ENCODE data around the gene SLC7A1. TPM values are rescaled to one million over a fixed set of nuclear protein-coding genes. Genes with fewer than 3 reads are reported as not detected.

SLC7A1 gene
- total and polyA plus RNA-seq, 2 of the 4 experiments (the other 2 are of a cell fraction): 9.7 to 22.3 TPM

DNA sequence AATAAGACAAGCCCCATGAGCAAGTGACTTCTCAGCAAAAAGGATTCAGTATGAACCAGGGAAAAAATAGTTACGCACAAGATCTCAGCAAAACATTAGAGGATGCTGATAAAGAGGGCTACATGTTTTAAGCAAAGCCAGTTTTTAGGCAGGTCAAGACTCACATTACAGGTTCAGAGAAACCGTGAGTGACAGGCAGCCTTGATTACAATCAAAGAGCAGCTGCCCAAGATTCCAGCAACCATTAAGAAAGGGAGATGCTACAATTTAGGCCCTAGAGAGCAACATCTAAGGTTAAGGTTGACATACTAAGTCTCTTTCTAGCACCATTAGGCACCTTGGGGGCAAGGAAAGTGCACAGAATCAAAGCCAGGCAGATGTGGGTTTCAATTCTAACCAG lies 2.8 kb upstream of the SLC7A1 start:
- H2BK20ac ChIP-seq (ENCODE audit: low read depth, low read length): no peak overlapping the region
- in situ Hi-C loops (cut with MboI; ENCODE audit: low sequenced_read_pairs) (no loop called here), dilution Hi-C loops (cut with HindIII; ENCODE audit: low sequenced_read_pairs, unreplicated experiment) (no loop called here), intact Hi-C loops (cut with micrococcal nuclease) (no loop called here)
- no peak overlapping the region for H3K14ac ChIP-seq (replicated peaks; ENCODE audit: low read depth, low read length)
- no peak overlapping the region for H3K4me2 ChIP-seq (ENCODE audit: low read depth, low read length)
- no peak overlapping the region for H3K4ac ChIP-seq (ENCODE audit: low read depth, low read length)
- no peak overlapping the region for H2AK5ac ChIP-seq (ENCODE audit: low read depth, low read length)
- no peaks in the 10 kb centered on the region for H3K4me1 ChIP-seq (ENCODE audit: control insufficient read depth, insufficient read depth, low read length)
- TF ChIP-seq, protein P1, sequence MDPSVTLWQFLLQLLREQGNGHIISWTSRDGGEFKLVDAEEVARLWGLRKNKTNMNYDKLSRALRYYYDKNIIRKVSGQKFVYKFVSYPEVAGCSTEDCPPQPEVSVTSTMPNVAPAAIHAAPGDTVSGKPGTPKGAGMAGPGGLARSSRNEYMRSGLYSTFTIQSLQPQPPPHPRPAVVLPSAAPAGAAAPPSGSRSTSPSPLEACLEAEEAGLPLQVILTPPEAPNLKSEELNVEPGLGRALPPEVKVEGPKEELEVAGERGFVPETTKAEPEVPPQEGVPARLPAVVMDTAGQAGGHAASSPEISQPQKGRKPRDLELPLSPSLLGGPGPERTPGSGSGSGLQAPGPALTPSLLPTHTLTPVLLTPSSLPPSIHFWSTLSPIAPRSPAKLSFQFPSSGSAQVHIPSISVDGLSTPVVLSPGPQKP (IDR thresholded peaks at IDR 0.05; ENCODE audit: borderline replicate concordance, low read depth, low read length): no peak
- TF ChIP-seq RCOR1 (IDR thresholded peaks at IDR 0.05; ENCODE audit: insufficient replicate concordance, low read length): no peak
- no peak for TF ChIP-seq MAZ (IDR thresholded peaks at IDR 0.05; ENCODE audit: borderline replicate concordance, low read depth, low read length)
- no peak for TF ChIP-seq MAFK (IDR thresholded peaks at IDR 0.05; ENCODE audit: low read depth, low read length)
- TF ChIP-seq CEBPB (IDR thresholded peaks at IDR 0.05; ENCODE audit: low read depth, low read length): no peak
- TF ChIP-seq POLR2A (IDR thresholded peaks at IDR 0.05; ENCODE audit: low read depth, low read length): no peak
- no peak for TF ChIP-seq FOS (IDR thresholded peaks at IDR 0.05; ENCODE audit: low read depth, low read length)
- TF ChIP-seq, protein P2, sequence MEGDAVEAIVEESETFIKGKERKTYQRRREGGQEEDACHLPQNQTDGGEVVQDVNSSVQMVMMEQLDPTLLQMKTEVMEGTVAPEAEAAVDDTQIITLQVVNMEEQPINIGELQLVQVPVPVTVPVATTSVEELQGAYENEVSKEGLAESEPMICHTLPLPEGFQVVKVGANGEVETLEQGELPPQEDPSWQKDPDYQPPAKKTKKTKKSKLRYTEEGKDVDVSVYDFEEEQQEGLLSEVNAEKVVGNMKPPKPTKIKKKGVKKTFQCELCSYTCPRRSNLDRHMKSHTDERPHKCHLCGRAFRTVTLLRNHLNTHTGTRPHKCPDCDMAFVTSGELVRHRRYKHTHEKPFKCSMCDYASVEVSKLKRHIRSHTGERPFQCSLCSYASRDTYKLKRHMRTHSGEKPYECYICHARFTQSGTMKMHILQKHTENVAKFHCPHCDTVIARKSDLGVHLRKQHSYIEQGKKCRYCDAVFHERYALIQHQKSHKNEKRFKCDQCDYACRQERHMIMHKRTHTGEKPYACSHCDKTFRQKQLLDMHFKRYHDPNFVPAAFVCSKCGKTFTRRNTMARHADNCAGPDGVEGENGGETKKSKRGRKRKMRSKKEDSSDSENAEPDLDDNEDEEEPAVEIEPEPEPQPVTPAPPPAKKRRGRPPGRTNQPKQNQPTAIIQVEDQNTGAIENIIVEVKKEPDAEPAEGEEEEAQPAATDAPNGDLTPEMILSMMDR (conservative IDR thresholded peaks at IDR 0.05; ENCODE audit: low read depth, low read length): no peak
- TF ChIP-seq SMC3 (IDR thresholded peaks at IDR 0.05; ENCODE audit: low read depth, low read length): no peak
- TF ChIP-seq CHD1 (IDR thresholded peaks at IDR 0.05; ENCODE audit: low read depth, low read length): no peak
- no peak for TF ChIP-seq RAD21 (IDR thresholded peaks at IDR 0.05; ENCODE audit: low read length)
- TF ChIP-seq, protein P3, sequence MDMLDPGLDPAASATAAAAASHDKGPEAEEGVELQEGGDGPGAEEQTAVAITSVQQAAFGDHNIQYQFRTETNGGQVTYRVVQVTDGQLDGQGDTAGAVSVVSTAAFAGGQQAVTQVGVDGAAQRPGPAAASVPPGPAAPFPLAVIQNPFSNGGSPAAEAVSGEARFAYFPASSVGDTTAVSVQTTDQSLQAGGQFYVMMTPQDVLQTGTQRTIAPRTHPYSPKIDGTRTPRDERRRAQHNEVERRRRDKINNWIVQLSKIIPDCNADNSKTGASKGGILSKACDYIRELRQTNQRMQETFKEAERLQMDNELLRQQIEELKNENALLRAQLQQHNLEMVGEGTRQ (IDR thresholded peaks at IDR 0.05; ENCODE audit: low read depth, low read length): no peak
- TF ChIP-seq BHLHE40 (IDR thresholded peaks at IDR 0.05; ENCODE audit: low read depth, low read length): no peak
- no peak for TF ChIP-seq RFX5 (IDR thresholded peaks at IDR 0.05; ENCODE audit: low read depth, low read length)
- no peak for TF ChIP-seq NFE2L2 (IDR thresholded peaks at IDR 0.05; ENCODE audit: low read depth, low read length)
- no peak for TF ChIP-seq MXI1 (IDR thresholded peaks at IDR 0.05; ENCODE audit: borderline replicate concordance, low read depth, low read length)
- no CpG with 5 or more reads among the region's 2 CpGs for WGBS, 2 experiments (ENCODE audit: extremely low coverage in 2 of 2, insufficient read length in 1 of 2)
- H3K23ac ChIP-seq (ENCODE audit: low read depth, low read length): no peak overlapping the region
- H4K5ac ChIP-seq (ENCODE audit: low read depth, low read length): no peak overlapping the region
- no peak overlapping the region for H3K56ac ChIP-seq (ENCODE audit: extremely low read depth, insufficient read depth, low read length)
- H3K27ac ChIP-seq (ENCODE audit: insufficient read depth, low read length): no peak overlapping the region
- no peak overlapping the region for H4K8ac ChIP-seq (ENCODE audit: low read depth in 2 of 2, low read length in 2 of 2)
- H3K9me3 ChIP-seq (ENCODE audit: control insufficient read depth, insufficient read depth, low read length): no peaks in the 10 kb centered on the region
- H4K20me1 ChIP-seq (ENCODE audit: insufficient read depth, low read length): peaks cover 6% of the 10 kb centered on the region
- no peak overlapping the region for H3K9ac ChIP-seq (ENCODE audit: low read depth, low read length)
- no peak overlapping the region for H2AK9ac ChIP-seq (replicated peaks; ENCODE audit: low read depth, low read length, poor library complexity)
- no peaks in the 10 kb centered on the region; the same call in 1 of the 2 replicates for H3K9me1 ChIP-seq (ENCODE audit: insufficient read depth, low read length)
- no peak overlapping the region for H3K4me3 ChIP-seq (ENCODE audit: insufficient read depth, low read depth, low read length)
- ChIA-PET CTCF (no interaction called here), POLR2A (ENCODE audit: unreplicated experiment) (no interaction called here)
- no peak overlapping the region for H2BK120ac ChIP-seq (ENCODE audit: low read depth, low read length)
- no TSS peak for BruUV-seq (replicated peaks)
- ATAC-seq (ENCODE audit: low read depth) (no peak), DNase-seq (no peak)
- H4K91ac ChIP-seq (ENCODE audit: insufficient read depth, low read depth, low read length): no peak overlapping the region
- no peaks in the 10 kb centered on the region for H3K36me3 ChIP-seq (ENCODE audit: control insufficient read depth, insufficient read depth, low read length)
- no peak overlapping the region for H2BK5ac ChIP-seq (ENCODE audit: low read depth, low read length, poor library complexity, severe bottlenecking)
- H2AFZ ChIP-seq (replicated peaks; ENCODE audit: low read length, poor library complexity): no peak overlapping the region
- no peak overlapping the region for H2BK15ac ChIP-seq (ENCODE audit: low read depth, low read length)
- peaks cover 5 to 12% of the 10 kb centered on the region in 2 experiments for H3K79me1 ChIP-seq (ENCODE audit: low read depth in 1 of 2, low read length in 2 of 2)
- peaks cover 11% of the 10 kb centered on the region for H3K27me3 ChIP-seq (ENCODE audit: control insufficient read depth, insufficient read depth, low read length)
- no peak overlapping the region for H3K18ac ChIP-seq (ENCODE audit: low read depth, low read length)
